Neural cell (in vitro differentiated cells): ENCODE data around the gene FXN. TPM values are rescaled to one million over a fixed set of nuclear protein-coding genes. Genes with fewer than 3 reads are reported as not detected.

Source experiments
- H2AFZ ChIP-seq: fragments of 200-600, 300-800 bp; sonication (generic), shearing (Covaris generic); 2 replicates; pipeline ENCODE4 v1.6.0; 2014; ENCODE audit warnings: low read depth, mild to moderate bottlenecking, antibody characterized with exemption, low read length, moderate library complexity
- H3F3A ChIP-seq: fragments of 200-600 bp; shearing (Covaris generic); 2 replicates; pipeline ENCODE4 v1.6.1; 2016; ENCODE audit warnings: mild to moderate bottlenecking, moderate library complexity, mixed read lengths, antibody characterized with exemption, low read length; ENCODE audit not compliant: insufficient read depth, poor library complexity, severe bottlenecking
- H3K27ac ChIP-seq: fragments of 200-600, 300-800 bp; sonication (generic), shearing (Covaris generic); 2 replicates; pipeline ENCODE4 v1.5.1; 2014; ENCODE audit warnings: mild to moderate bottlenecking, low read length, moderate library complexity
- H3K27me3 ChIP-seq: fragments of 300-800, 200-600 bp; sonication (generic), shearing (Covaris generic); 2 replicates; pipeline ENCODE4 v1.6.0; 2014; ENCODE audit warnings: mild to moderate bottlenecking, low read depth, low read length, moderate library complexity; ENCODE audit not compliant: insufficient read depth
- H3K36me3 ChIP-seq: fragments of 300-800, 200-600 bp; sonication (generic), shearing (Covaris generic); 2 replicates; pipeline ENCODE4 v1.5.1; 2014; ENCODE audit warnings: mild to moderate bottlenecking, antibody characterized with exemption, low read length, moderate library complexity; ENCODE audit not compliant: insufficient read depth
- H3K4me2 ChIP-seq: fragments of 300-800, 200-600 bp; sonication (generic), shearing (Covaris generic); 2 replicates; pipeline ENCODE4 v1.6.0; 2014; ENCODE audit warnings: mild to moderate bottlenecking, low read length
- H3K4me3 ChIP-seq: fragments of 300-800, 200-600 bp; sonication (generic), shearing (Covaris generic); 2 replicates; pipeline ENCODE4 v1.5.1; 2014; ENCODE audit warnings: mild to moderate bottlenecking, low read length, moderate library complexity
- H3K79me2 ChIP-seq: fragments of 200-600 bp; shearing (Covaris generic); replicated peaks from 2 replicates; pipeline ENCODE4 v1.6.0; 2014; ENCODE audit warnings: mild to moderate bottlenecking, low read length, moderate library complexity; ENCODE audit not compliant: insufficient read depth
- H3K9ac ChIP-seq: fragments of 300-800, 200-600 bp; sonication (generic), shearing (Covaris generic); 2 replicates; pipeline ENCODE4 v1.6.1; 2016; ENCODE audit warnings: mild to moderate bottlenecking, low read length, mixed read lengths
- H3K9me2 ChIP-seq: fragments of 200-600 bp; shearing (Covaris generic); 2 replicates; pipeline ENCODE4 v1.6.1; 2016; ENCODE audit warnings: mild to moderate bottlenecking, low read length, mixed read lengths; ENCODE audit not compliant: insufficient read depth
- H3K9me3 ChIP-seq: fragments of 200-600, 300-800 bp; sonication (generic), shearing (Covaris generic); 2 replicates; pipeline ENCODE4 v1.6.1; 2016; ENCODE audit warnings: mild to moderate bottlenecking, mixed run types, low read length, moderate library complexity, mixed read lengths
- H4K20me1 ChIP-seq: fragments of 200-600 bp; shearing (Covaris generic); 2 replicates; pipeline ENCODE4 v1.6.1; 2016; ENCODE audit warnings: mild to moderate bottlenecking, mixed run types; ENCODE audit not compliant: insufficient read depth
- CTCF ChIP-seq: fragments of 450-650 bp; IDR thresholded peaks from 2 replicates; pipeline ENCODE4 v1.5.1; 2014; ENCODE audit warnings: antibody characterized with exemption, mild to moderate bottlenecking, moderate library complexity; ENCODE audit not compliant: poor library complexity, severe bottlenecking
- EP300 ChIP-seq: fragments of 450-650 bp; conservative IDR thresholded peaks from 2 replicates; pipeline ENCODE4 v1.6.1; 2014; ENCODE audit warnings: antibody characterized with exemption, mild to moderate bottlenecking, moderate library complexity; ENCODE audit not compliant: poor library complexity, severe bottlenecking
- EZH2 ChIP-seq: fragments of 200-600, 300-800 bp; shearing (Covaris generic), sonication (generic); IDR thresholded peaks from 2 replicates; pipeline ENCODE4 v1.6.1; 2014; ENCODE audit warnings: antibody characterized with exemption, low read length, borderline replicate concordance, mild to moderate bottlenecking; ENCODE audit not compliant: insufficient read depth, poor library complexity, severe bottlenecking
- MXI1 ChIP-seq: fragments of 450-650 bp; conservative IDR thresholded peaks from 2 replicates; pipeline ENCODE4 v1.6.1; 2014; ENCODE audit warnings: antibody characterized with exemption, mild to moderate bottlenecking; ENCODE audit not compliant: poor library complexity, severe bottlenecking
- POLR2AphosphoS5 ChIP-seq: IDR thresholded peaks from 2 replicates; pipeline ENCODE4 v1.6.1; 2012
- RAD21 ChIP-seq: fragments of 450-650 bp; conservative IDR thresholded peaks from 2 replicates; pipeline ENCODE4 v1.6.1; 2014; ENCODE audit warnings: antibody characterized with exemption, mild to moderate bottlenecking, moderate library complexity
- REST ChIP-seq: IDR thresholded peaks from 2 replicates; pipeline ENCODE4 v1.6.1; 2012; ENCODE audit warnings: borderline replicate concordance
- SMC3 ChIP-seq: fragments of 450-650 bp; conservative IDR thresholded peaks from 2 replicates; pipeline ENCODE4 v1.6.1; 2014; ENCODE audit warnings: antibody characterized with exemption, mild to moderate bottlenecking, moderate library complexity; ENCODE audit not compliant: poor library complexity
- TAF1 ChIP-seq: IDR thresholded peaks from 2 replicates; pipeline ENCODE4 v1.6.1; 2012; ENCODE audit warnings: low read depth
- polyA plus RNA-seq: library from polyadenylated mRNA; depleted of rRNA; stranded (reverse); fragments of >200 nt; gene quantifications from 2 replicates; pipeline ENCODE4 v1.2.3, GENCODE V29; 2014

FXN gene
- polyA plus RNA-seq, 1 donor from 2014 or later, result 3.5 TPM

GRCh38 chr9:69030851-69031645 lies 4.5 kb upstream of the FXN start:
- Histone ChIP-seq H3K36me3 (no peaks in the 10 kb centered on the region), H3K4me3 (no peak overlapping the region), H3K27me3 (no peaks in the 10 kb centered on the region), H3K9me3 (no peaks in the 10 kb centered on the region), H4K20me1 (no peaks in the 10 kb centered on the region), H3F3A (no peaks in the 10 kb centered on the region), H3K79me2 (no peaks in the 10 kb centered on the region), H3K27ac (no peak overlapping the region), H3K9ac (no peak overlapping the region), H3K4me2 (no peak overlapping the region), H2AFZ (no peak overlapping the region), H3K9me2 (no peaks in the 10 kb centered on the region)
- TF ChIP-seq CTCF, result no peak
- TF ChIP-seq POLR2AphosphoS5, result peak; percentile 13
- TF ChIP-seq EP300, result peak; percentile 15
- TF ChIP-seq TAF1, result no peak

GRCh38 chr9:69034071-69034470 lies 1.5 kb upstream of the FXN start:
- Histone ChIP-seq H3K9me2 (no peaks in the 10 kb centered on the region), H2AFZ (no peak overlapping the region), H3F3A (no peaks in the 10 kb centered on the region), H4K20me1 (no peaks in the 10 kb centered on the region), H3K4me3 (no peak overlapping the region), H3K9ac (no peak overlapping the region), H3K9me3 (no peaks in the 10 kb centered on the region), H3K79me2 (no peaks in the 10 kb centered on the region), H3K27me3 (no peaks in the 10 kb centered on the region), H3K4me2 (no peak overlapping the region), H3K27ac (no peak overlapping the region), H3K36me3 (no peaks in the 10 kb centered on the region)
- TF ChIP-seq POLR2AphosphoS5 (no peak), TAF1 (no peak), REST (no peak), RAD21 (no peak), MXI1 (no peak), CTCF (no peak), EZH2 (no peak), SMC3 (no peak)
